A549 (cell line): ENCODE results near the gene HIPK1. TPM values are rescaled to one million over a fixed set of nuclear protein-coding genes. Genes with fewer than 3 reads are reported as not detected.

Experiments used
- ATAC-seq, 2 experiments: fragments of 200-7000 bp in 1 of 2; fragments of >200 bp in 1 of 2; cut with Nextera tagmentation in 1 of 2; cut with Tn5 transposase in 1 of 2; 3 replicates each; pipeline versions ENCODE4 v1.8.0 to v1.9.1; 2018 to 2020; ENCODE audit warnings: mild to moderate bottlenecking in 1 of 2, moderate library complexity in 1 of 2
- CTCF ChIA-PET: fragments of 300-600 bp; sonication (Branson Sonifier 250); formaldehyde crosslinking; extraction: SDS; loops from one replicate; lab custom pipeline; 2021; ENCODE audit warnings: antibody characterized with exemption, inconsistent platforms; lab: Yijun Ruan, JAX
- POLR2A ChIA-PET: fragments of 350-600 bp; formaldehyde crosslinking; extraction: SDS; loops from one replicate; lab custom pipeline; 2021; ENCODE audit warnings: antibody characterized with exemption, inconsistent platforms; lab: Yijun Ruan, JAX
- DNase-seq, 2 experiments: peaks; one replicate each; pipeline versions ENCODE4 v3.0.0 to v3.0.0-alpha.2; 2011 to 2016; ENCODE audit warnings: low read depth in 1 of 2, low spot score in 1 of 2
- FAIRE-seq: peaks from 2 replicates; lab custom pipeline; 2011; peaks lifted over from hg19 to GRCh38; lab: Jason Lieb, UNC
- H3K27ac ChIP-seq, 2 experiments: fragments of >200 bp; sonication (Bioruptor Twin); formaldehyde crosslinking; 3 replicates each; pipeline ENCODE4 v1.5.1; 2016 to 2017
- H3K4me1 ChIP-seq: fragments of >200 bp; sonication (Bioruptor Twin); formaldehyde crosslinking; 3 replicates; pipeline ENCODE4 v1.6.1; 2016
- H3K4me2 ChIP-seq: fragments of >200 bp; sonication (Bioruptor Twin); formaldehyde crosslinking; 3 replicates; pipeline ENCODE4 v1.6.1; 2016
- H3K4me3 ChIP-seq: fragments of >200 bp; sonication (Bioruptor Twin); formaldehyde crosslinking; 3 replicates; pipeline ENCODE4 v1.5.1; 2016
- H3K9me3 ChIP-seq: fragments of >200 bp; sonication (Bioruptor Twin); formaldehyde crosslinking; 3 replicates; pipeline ENCODE4 v1.6.1; 2016
- CBX2 ChIP-seq: fragments of 200-600 bp; sonication (generic); IDR thresholded peaks from 2 replicates; pipeline ENCODE4 v1.6.1; 2016; ENCODE audit warnings: low read depth, mild to moderate bottlenecking, borderline replicate concordance
- FOSL2 ChIP-seq, 2 experiments: fragments of 450-650 bp in 1 of 2; fragments of >200 bp in 1 of 2; sonication (Bioruptor Twin) in 1 of 2; formaldehyde crosslinking; IDR thresholded peaks; 2 replicates each; pipeline versions ENCODE4 v1.5.0 to v1.6.1; 2016 to 2020; ENCODE audit warnings: mild to moderate bottlenecking in 1 of 2, moderate library complexity in 1 of 2
- HEYL ChIP-seq: fragments of 250-450 bp; sonication (Bioruptor Pico); IDR thresholded peaks from 2 replicates; pipeline ENCODE4 v1.8.0; 2021; ENCODE audit warnings: mild to moderate bottlenecking, moderate library complexity
- JUNB ChIP-seq: fragments of >200 bp; sonication (Bioruptor Twin); formaldehyde crosslinking; IDR thresholded peaks from 2 replicates; pipeline ENCODE4 v1.6.1; 2016
- MAZ ChIP-seq: fragments of 150-350 bp; IDR thresholded peaks from 2 replicates; pipeline ENCODE4 v1.6.1; 2014; ENCODE audit warnings: antibody characterized with exemption, low read depth, low read length, borderline replicate concordance
- POLR2A ChIP-seq: IDR thresholded peaks from 2 replicates; pipeline ENCODE4 v1.6.1; 2012; ENCODE audit warnings: mild to moderate bottlenecking, low read length
- TFCP2L1 ChIP-seq: fragments of 250-450 bp; sonication (Bioruptor Pico); IDR thresholded peaks from 2 replicates; pipeline ENCODE4 v1.5.0; 2021; ENCODE audit warnings: mild to moderate bottlenecking
- TP53 ChIP-seq: fragments of 250-450 bp; sonication (Bioruptor Pico); IDR thresholded peaks from 2 replicates; pipeline ENCODE4 v1.5.0; 2021; ENCODE audit warnings: mild to moderate bottlenecking, moderate library complexity
- WGBS: methylation state at CpG from one replicate; pipeline ENCODE4 v1.1.6; 2017; ENCODE audit errors: missing lambda C conversion rate; 5-methylcytosine and 5-hydroxymethylcytosine counted together
- polyA plus RNA-seq, 4 experiments: library from polyadenylated mRNA; depleted of rRNA in 3 of 4; stranded (reverse); fragments of >200 nt; fragmentation: RNase III in 1 of 4; extraction: RNeasy Plus Mini Kit Qiagen cat#74134 plus additional on column Dnase treatment in 1 of 4; gene quantifications; 2 replicates in 3 of 4; 3 replicates in 1 of 4; pipeline ENCODE4 v1.2.3, GENCODE V29; 2011 to 2017
- TF ChIP-seq, protein P1 (sequence below): fragments of 250-450 bp; sonication (Bioruptor Pico); IDR thresholded peaks from 2 replicates; pipeline ENCODE4 v1.5.0; 2020; ENCODE audit warnings: low read depth, mild to moderate bottlenecking, moderate library complexity
- TF ChIP-seq, protein P2 (sequence below): fragments of >200 bp; sonication (Bioruptor Twin); formaldehyde crosslinking; IDR thresholded peaks from 3 replicates; pipeline ENCODE4 v1.5.1; 2016
- TF ChIP-seq, protein P3 (sequence below): fragments of 200-600 bp; sonication (generic); IDR thresholded peaks from 2 replicates; pipeline ENCODE4 v1.6.1; 2016; ENCODE audit warnings: antibody characterized with exemption, mild to moderate bottlenecking, moderate library complexity
- TF ChIP-seq, protein P4 (sequence below): fragments of 450-650 bp; IDR thresholded peaks from 2 replicates; pipeline ENCODE4 v1.6.1; 2014; ENCODE audit warnings: antibody characterized with exemption
- TF ChIP-seq, protein P5 (sequence below): IDR thresholded peaks from 2 replicates; pipeline ENCODE4 v1.6.1; 2012; ENCODE audit warnings: low read depth, borderline replicate concordance

HIPK1 gene
- polyA plus RNA-seq, 2 of the 4 experiments (the other 2 are of a cell fraction), result 11.3 to 27.4 TPM

DNA sequence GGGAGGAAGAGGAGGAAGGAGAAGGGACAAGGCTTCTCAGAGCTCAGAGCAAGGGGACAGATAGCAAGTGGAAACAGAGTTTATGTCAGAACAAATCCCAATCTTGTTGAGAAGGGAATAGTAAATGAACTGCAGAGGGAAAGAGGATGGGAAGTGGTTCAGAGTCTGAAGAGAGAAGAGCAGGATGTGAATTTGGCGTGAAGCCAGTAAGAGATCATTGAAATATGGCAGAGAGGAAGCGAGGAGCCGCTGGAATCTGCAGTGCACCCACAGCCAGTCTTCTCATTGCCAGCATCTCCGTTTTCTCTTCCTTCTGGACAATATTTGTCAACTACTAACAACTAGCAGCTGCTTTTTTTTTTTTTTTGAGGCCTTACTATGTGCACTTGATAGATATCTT lies 69.2 kb downstream of the HIPK1 start (continued):
- no peak for TF ChIP-seq CBX2

DNA sequence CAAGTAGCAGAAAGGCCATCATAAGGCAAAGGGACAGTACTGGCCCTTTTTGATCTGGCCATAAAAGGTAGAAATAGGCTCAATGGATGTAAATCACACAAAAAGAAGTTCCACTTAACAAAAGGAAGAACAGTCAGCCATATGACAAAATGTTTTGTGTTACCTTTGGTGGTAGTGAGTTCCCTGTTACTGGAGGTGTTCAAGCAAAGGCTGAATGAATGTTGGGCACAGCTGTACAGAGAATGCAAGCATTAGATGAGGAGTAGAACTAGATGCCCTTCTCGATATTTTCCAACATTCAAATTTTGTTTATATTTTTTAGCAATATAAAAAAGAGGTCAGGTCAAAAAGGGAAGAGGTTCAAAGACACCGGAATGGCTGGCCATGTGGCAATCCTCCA lies 70.1 kb downstream of the HIPK1 start:
- TF ChIP-seq, protein P1, sequence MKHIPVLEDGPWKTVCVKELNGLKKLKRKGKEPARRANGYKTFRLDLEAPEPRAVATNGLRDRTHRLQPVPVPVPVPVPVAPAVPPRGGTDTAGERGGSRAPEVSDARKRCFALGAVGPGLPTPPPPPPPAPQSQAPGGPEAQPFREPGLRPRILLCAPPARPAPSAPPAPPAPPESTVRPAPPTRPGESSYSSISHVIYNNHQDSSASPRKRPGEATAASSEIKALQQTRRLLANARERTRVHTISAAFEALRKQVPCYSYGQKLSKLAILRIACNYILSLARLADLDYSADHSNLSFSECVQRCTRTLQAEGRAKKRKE (CRISPR knock-in tag), result no peak
- TF ChIP-seq TFCP2L1, result no peak
- TF ChIP-seq, protein P2, sequence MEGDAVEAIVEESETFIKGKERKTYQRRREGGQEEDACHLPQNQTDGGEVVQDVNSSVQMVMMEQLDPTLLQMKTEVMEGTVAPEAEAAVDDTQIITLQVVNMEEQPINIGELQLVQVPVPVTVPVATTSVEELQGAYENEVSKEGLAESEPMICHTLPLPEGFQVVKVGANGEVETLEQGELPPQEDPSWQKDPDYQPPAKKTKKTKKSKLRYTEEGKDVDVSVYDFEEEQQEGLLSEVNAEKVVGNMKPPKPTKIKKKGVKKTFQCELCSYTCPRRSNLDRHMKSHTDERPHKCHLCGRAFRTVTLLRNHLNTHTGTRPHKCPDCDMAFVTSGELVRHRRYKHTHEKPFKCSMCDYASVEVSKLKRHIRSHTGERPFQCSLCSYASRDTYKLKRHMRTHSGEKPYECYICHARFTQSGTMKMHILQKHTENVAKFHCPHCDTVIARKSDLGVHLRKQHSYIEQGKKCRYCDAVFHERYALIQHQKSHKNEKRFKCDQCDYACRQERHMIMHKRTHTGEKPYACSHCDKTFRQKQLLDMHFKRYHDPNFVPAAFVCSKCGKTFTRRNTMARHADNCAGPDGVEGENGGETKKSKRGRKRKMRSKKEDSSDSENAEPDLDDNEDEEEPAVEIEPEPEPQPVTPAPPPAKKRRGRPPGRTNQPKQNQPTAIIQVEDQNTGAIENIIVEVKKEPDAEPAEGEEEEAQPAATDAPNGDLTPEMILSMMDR, result no peak
- TF ChIP-seq FOSL2 (IDR thresholded peaks at IDR 0.05), result no peak
- TF ChIP-seq FOSL2 (CRISPR knock-in tag; IDR thresholded peaks at IDR 0.05), result no peak
- ChIA-PET POLR2A (no interaction called here), CTCF (no interaction called here)
- Histone ChIP-seq H3K4me3 (no peak overlapping the region), H3K27ac (no peak overlapping the region), H3K4me2 (no peak overlapping the region), H3K4me1 (no peaks in the 10 kb centered on the region), H3K9me3 (peaks cover 6% of the 10 kb centered on the region; the same call in 1 of the 3 replicates)
- FAIRE-seq (no peak), DNase-seq (no peak), ATAC-seq (no peak)
- WGBS, result 59% methylated on average over 2 of the region's 2 CpGs

GRCh38 chr1:113999799-114000198 lies 70.7 kb downstream of the HIPK1 start:
- ChIA-PET CTCF (no interaction called here), POLR2A (no interaction called here)
- TF ChIP-seq, protein P3, sequence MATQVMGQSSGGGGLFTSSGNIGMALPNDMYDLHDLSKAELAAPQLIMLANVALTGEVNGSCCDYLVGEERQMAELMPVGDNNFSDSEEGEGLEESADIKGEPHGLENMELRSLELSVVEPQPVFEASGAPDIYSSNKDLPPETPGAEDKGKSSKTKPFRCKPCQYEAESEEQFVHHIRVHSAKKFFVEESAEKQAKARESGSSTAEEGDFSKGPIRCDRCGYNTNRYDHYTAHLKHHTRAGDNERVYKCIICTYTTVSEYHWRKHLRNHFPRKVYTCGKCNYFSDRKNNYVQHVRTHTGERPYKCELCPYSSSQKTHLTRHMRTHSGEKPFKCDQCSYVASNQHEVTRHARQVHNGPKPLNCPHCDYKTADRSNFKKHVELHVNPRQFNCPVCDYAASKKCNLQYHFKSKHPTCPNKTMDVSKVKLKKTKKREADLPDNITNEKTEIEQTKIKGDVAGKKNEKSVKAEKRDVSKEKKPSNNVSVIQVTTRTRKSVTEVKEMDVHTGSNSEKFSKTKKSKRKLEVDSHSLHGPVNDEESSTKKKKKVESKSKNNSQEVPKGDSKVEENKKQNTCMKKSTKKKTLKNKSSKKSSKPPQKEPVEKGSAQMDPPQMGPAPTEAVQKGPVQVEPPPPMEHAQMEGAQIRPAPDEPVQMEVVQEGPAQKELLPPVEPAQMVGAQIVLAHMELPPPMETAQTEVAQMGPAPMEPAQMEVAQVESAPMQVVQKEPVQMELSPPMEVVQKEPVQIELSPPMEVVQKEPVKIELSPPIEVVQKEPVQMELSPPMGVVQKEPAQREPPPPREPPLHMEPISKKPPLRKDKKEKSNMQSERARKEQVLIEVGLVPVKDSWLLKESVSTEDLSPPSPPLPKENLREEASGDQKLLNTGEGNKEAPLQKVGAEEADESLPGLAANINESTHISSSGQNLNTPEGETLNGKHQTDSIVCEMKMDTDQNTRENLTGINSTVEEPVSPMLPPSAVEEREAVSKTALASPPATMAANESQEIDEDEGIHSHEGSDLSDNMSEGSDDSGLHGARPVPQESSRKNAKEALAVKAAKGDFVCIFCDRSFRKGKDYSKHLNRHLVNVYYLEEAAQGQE, result no peak
- no peak for TF ChIP-seq JUNB
- no peak for TF ChIP-seq POLR2A
- TF ChIP-seq, protein P4, sequence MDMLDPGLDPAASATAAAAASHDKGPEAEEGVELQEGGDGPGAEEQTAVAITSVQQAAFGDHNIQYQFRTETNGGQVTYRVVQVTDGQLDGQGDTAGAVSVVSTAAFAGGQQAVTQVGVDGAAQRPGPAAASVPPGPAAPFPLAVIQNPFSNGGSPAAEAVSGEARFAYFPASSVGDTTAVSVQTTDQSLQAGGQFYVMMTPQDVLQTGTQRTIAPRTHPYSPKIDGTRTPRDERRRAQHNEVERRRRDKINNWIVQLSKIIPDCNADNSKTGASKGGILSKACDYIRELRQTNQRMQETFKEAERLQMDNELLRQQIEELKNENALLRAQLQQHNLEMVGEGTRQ, result no peak
- no peak for TF ChIP-seq TP53 (CRISPR knock-in tag)
- TF ChIP-seq, protein P5, sequence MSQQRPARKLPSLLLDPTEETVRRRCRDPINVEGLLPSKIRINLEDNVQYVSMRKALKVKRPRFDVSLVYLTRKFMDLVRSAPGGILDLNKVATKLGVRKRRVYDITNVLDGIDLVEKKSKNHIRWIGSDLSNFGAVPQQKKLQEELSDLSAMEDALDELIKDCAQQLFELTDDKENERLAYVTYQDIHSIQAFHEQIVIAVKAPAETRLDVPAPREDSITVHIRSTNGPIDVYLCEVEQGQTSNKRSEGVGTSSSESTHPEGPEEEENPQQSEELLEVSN, result no peak
- no peak for TF ChIP-seq FOSL2 (IDR thresholded peaks at IDR 0.05)
- no peak for TF ChIP-seq FOSL2 (CRISPR knock-in tag; IDR thresholded peaks at IDR 0.05)
- TF ChIP-seq MAZ, result no peak
- no peak for TF ChIP-seq HEYL (CRISPR knock-in tag)
- no peak for FAIRE-seq
- ATAC-seq, result no peak
- no peak for DNase-seq
- Histone ChIP-seq H3K4me3 (no peak overlapping the region), H3K4me1 (no peaks in the 10 kb centered on the region), H3K27ac (no peak overlapping the region), H3K4me2 (no peak overlapping the region), H3K9me3 (peaks cover 3% of the 10 kb centered on the region; the same call in 1 of the 3 replicates)
- 75% methylated on average over 2 of the region's 2 CpGs for WGBS
